HG03097 (cell line): ENCODE data around the gene OR4D11.
"Not testable (repeated sequence)": the region's sequence is repeated elsewhere in the genome, so short reads cannot be mapped to it uniquely, and the experiment has no call there.

ENCODE experiments used
- ATAC-seq: cut with Tn5 transposase; IDR thresholded peaks from one replicate; pipeline ENCODE4 v1.9.1; 2021; ENCODE audit not compliant: unreplicated experiment, low FRiP score

Gene OR4D11

DNA sequence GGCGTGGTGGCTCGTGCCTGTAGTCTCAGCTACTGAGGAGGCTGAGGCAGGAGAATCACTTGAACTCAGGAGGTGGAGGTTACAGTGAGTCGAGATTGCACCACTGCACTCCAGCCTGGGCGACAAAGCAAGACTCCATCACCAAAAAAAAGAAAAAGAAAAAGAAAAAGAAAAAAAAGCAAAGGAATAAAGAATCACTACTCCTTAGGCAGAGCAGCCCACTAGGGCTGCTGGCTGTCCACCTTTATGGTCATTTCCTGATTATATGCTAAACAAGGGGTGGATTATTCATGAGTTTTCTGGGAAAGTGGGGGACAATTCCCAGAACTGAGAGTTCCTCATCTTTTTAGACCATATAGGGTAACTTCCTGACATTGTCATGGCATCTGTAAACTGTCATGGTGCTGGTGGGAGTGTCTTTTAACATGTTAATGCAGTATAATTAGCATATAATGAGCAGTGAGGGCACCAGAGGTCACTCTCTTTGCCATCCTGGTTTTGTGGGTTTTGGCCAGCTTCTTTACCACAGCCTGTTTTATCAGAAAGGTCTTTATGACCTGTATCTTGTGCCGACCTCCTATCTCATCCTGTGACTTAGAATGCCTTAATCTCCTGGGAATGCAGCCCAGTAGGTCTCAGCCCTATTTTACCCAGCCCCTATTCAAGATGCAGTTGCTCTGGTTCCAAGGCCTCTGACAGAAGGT is 44.4 kb downstream of the OR4D11 start:
- ATAC-seq, result not testable (repeated sequence)

DNA sequence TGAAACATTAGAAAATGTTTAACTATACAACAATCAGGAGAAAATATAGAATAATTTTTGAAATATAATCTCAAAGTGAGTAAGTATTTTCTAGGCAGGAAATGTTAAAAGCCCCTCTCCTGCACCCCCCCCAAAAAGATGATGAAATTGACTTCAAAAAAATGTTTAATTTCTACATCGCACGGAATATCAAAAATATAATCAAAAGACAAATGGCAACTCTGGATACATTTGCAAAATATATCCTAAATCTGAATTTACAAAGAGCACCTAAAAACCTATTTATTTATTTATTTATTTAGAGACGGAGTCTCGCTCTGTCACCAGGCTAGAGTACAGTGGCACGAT is 44.9 kb downstream of the OR4D11 start:
- no peak for ATAC-seq

GRCh38 chr11:59550368-59550841 is 47.0 kb downstream of the OR4D11 start:
- peak; percentile 79 for ATAC-seq

DNA sequence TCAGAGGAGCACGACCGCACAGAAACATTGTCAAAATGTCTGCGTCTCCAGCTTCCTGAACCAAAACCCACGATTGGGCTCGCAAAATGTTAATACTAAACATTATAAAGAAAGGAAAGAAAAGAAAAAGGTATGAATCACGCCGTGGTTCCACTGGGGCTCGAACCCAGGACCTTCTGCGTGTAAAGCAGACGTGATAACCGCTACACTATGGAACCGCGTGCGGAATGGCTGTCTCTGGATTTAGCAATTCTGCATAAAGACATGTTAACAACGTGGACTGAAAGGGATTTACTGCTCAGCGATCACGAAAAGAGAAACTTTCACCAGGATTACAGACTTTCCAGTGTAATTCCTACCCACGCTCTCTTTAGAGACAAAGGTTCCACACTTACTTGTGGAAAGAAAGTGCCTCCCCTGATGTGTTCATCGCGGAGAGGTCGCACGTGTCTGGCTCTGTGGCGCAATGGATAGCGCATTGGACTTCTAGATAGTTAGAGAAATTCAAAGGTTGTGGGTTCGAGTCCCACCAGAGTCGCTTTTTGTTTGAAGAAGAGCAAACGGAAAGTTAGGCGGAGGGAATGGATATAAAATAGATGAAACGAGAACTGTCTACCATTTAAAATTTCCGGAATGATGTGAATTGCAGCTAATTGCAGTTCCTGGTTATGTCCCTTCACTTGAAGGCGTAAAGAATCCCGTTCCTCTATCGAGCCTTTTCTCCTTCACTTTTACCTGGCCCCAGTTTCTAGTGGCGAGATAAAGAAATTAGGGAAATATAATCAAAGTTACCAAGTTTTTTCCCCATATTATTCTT is 47.7 kb downstream of the OR4D11 start:
- peak; percentile 39 for ATAC-seq

DNA sequence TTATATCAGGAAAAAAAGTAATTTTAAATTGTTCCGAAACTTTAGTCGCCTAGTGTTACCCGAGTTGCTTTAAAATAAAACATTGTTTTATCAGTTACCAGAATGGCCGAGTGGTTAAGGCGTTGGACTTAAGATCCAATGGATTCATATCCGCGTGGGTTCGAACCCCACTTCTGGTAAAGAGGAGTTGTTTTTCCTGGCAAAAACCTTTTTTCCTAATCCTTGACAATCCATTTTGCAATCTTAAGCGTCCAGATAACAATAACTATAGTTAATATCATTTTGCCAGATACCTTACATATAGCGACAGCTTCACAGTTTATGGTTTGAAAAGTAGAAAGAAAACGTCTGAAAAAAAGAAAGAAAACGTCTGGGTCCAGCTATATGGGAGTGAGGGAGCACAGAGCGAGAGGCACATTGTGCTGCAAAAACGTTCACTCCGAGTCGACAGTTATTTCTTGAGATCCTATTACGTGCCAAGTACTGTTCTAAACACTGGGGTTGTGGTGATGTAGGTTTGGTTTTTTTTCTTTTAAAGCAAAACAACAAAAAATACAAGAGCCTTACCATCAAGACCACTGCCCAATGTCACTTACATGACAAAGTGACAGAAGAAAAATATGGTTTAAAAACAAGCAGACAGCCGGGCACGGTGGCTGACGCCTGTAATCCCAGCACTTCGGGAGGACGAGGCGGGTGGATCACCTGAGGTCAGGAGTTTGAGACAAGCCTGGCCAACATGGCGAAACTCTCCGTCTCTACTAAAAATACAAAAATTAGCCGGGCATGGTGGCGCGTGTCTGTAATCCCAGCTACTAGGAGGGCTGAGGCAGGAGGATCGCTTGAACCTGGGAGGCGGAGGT is 48.5 kb downstream of the OR4D11 start:
- ATAC-seq, result no peak

DNA sequence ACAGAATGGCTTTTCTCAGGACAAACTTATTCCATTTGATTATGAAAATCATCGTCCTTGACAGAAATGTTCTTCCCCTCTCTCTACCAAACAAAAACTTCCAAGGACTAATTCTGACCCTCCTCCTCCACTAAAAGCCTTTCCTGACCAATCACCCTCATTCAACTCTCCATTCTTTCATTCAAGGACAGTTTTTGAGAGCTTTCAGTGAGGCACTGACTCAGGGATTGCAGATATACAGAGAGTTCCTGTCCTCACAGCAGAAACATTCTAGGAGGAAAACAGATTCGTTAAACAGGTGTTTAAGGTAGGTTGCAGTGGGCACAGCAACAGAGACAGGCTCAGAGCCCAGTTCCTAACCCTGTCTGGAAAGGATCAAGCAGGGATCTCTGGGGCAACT is 49.5 kb downstream of the OR4D11 start:
- no peak for ATAC-seq

DNA sequence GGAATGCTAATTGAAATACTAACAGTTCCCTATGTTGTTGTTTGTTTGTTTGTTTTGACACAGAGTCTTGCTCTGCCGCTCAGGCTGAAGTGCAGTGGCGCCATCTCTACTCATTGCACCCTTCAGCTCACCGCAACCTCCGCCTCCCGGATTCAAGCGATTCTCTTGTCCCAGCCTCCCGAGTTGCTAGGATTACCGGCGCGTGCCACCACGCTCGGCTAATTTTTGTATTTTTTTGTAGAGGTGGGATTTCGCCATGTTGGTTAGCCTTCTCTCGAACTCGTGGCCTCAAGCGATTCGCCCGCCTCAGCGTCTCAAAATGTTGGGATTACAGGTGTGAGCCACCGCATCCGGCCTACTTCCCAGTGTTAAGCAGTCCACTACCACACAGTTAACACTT is 49.9 kb downstream of the OR4D11 start:
- no peak for ATAC-seq
